SK-N-SH treated with all-trans-retinoic acid at 6 μM for 48 hours (cell line): ENCODE results near the gene SERPINA3.

Source experiments
- ATAC-seq: fragments of 200-7000 bp; cut with Tn5 transposase; 3 replicates; pipeline ENCODE4 v1.9.1; 2020; ENCODE audit warnings: mild to moderate bottlenecking, moderate library complexity
- ARNTL ChIP-seq: fragments of 450-650 bp; formaldehyde crosslinking; IDR thresholded peaks from 2 replicates; pipeline ENCODE4 v1.5.0; 2020; ENCODE audit warnings: low read depth, mild to moderate bottlenecking, moderate library complexity, borderline replicate concordance
- BACH2 ChIP-seq: fragments of 250-450 bp; sonication (Bioruptor Pico); IDR thresholded peaks from 2 replicates; pipeline ENCODE4 v1.9.0; 2021; ENCODE audit warnings: mild to moderate bottlenecking, borderline replicate concordance
- CSDC2 ChIP-seq: fragments of 250-450 bp; sonication (Bioruptor Pico); IDR thresholded peaks from 2 replicates; pipeline ENCODE4 v1.5.0; 2020; ENCODE audit warnings: mild to moderate bottlenecking, moderate library complexity
- ESRRG ChIP-seq: fragments of 250-450 bp; sonication (Bioruptor Pico); IDR thresholded peaks from 2 replicates; pipeline ENCODE4 v1.6.1; 2021; ENCODE audit warnings: mild to moderate bottlenecking
- GLIS3 ChIP-seq: fragments of 250-450 bp; sonication (Bioruptor Pico); IDR thresholded peaks from 2 replicates; pipeline ENCODE4 v1.5.0; 2020; ENCODE audit warnings: mild to moderate bottlenecking, moderate library complexity
- ISL1 ChIP-seq: fragments of 250-450 bp; sonication (Bioruptor Pico); IDR thresholded peaks from 2 replicates; pipeline ENCODE4 v2.1.2; 2022; ENCODE audit warnings: mild to moderate bottlenecking, moderate library complexity
- OSR1 ChIP-seq: fragments of 250-450 bp; sonication (Bioruptor Pico); IDR thresholded peaks from 2 replicates; pipeline ENCODE4 v1.8.0; 2022; ENCODE audit warnings: moderate library complexity, mild to moderate bottlenecking, inconsistent platforms
- PPARA ChIP-seq: fragments of 250-450 bp; sonication (Bioruptor Pico); IDR thresholded peaks from 2 replicates; pipeline ENCODE4 v1.5.0; 2020; ENCODE audit warnings: mild to moderate bottlenecking, borderline replicate concordance
- RARB ChIP-seq: fragments of 250-450 bp; sonication (Bioruptor Pico); IDR thresholded peaks from 2 replicates; pipeline ENCODE4 v1.8.0; 2021; ENCODE audit warnings: mild to moderate bottlenecking, moderate library complexity
- SNAI2 ChIP-seq: fragments of 250-450 bp; sonication (Bioruptor Pico); IDR thresholded peaks from 2 replicates; pipeline ENCODE4 v1.5.0; 2020; ENCODE audit warnings: mild to moderate bottlenecking, moderate library complexity
- TCF4 ChIP-seq: fragments of 250-450 bp; sonication (Bioruptor Pico); IDR thresholded peaks from 2 replicates; pipeline ENCODE4 v1.8.0; 2021; ENCODE audit warnings: mild to moderate bottlenecking, moderate library complexity, borderline replicate concordance
- TOX ChIP-seq: fragments of 250-450 bp; sonication (Bioruptor Pico); IDR thresholded peaks from 2 replicates; pipeline ENCODE4 v1.8.0; 2021; ENCODE audit warnings: mild to moderate bottlenecking, moderate library complexity, borderline replicate concordance
- ZC3H10 ChIP-seq: fragments of 250-450 bp; sonication (Bioruptor Pico); IDR thresholded peaks from 2 replicates; pipeline ENCODE4 v1.5.1; 2021; ENCODE audit warnings: mild to moderate bottlenecking, moderate library complexity
- ZFP30 ChIP-seq: fragments of 450-650 bp; formaldehyde crosslinking; IDR thresholded peaks from 2 replicates; pipeline ENCODE4 v1.5.0; 2022; ENCODE audit warnings: mild to moderate bottlenecking, moderate library complexity
- ZNF565 ChIP-seq: fragments of 450-650 bp; formaldehyde crosslinking; conservative IDR thresholded peaks from 2 replicates; pipeline ENCODE4 v1.5.0; 2020; ENCODE audit warnings: low read depth, mild to moderate bottlenecking, moderate library complexity
- ZNF70 ChIP-seq: fragments of 450-650 bp; formaldehyde crosslinking; IDR thresholded peaks from 2 replicates; pipeline ENCODE4 v1.5.0; 2020; ENCODE audit warnings: mild to moderate bottlenecking, moderate library complexity
- TF ChIP-seq, protein P1 (sequence below): fragments of 250-450 bp; sonication (Bioruptor Pico); IDR thresholded peaks from 2 replicates; pipeline ENCODE4 v1.8.0; 2021; ENCODE audit warnings: low read depth, mild to moderate bottlenecking, moderate library complexity, borderline replicate concordance
- TF ChIP-seq, protein P2 (sequence below): fragments of 250-450 bp; sonication (Bioruptor Pico); IDR thresholded peaks from 2 replicates; pipeline ENCODE4 v1.5.0; 2020; ENCODE audit warnings: mild to moderate bottlenecking, moderate library complexity
- TF ChIP-seq, protein P3 (sequence below): fragments of 250-450 bp; sonication (Bioruptor Pico); IDR thresholded peaks from 2 replicates; pipeline ENCODE4 v1.5.1; 2020; ENCODE audit warnings: low read depth, mild to moderate bottlenecking, moderate library complexity
- TF ChIP-seq, protein P4 (sequence below): fragments of 250-450 bp; sonication (Bioruptor Pico); IDR thresholded peaks from 2 replicates; pipeline ENCODE4 v1.8.0; 2020; ENCODE audit warnings: mild to moderate bottlenecking, moderate library complexity, borderline replicate concordance
- TF ChIP-seq, protein P5 (sequence below): fragments of 250-450 bp; sonication (Bioruptor Pico); IDR thresholded peaks from 2 replicates; pipeline ENCODE4 v1.5.1; 2021; ENCODE audit warnings: mild to moderate bottlenecking, moderate library complexity

Gene SERPINA3

DNA sequence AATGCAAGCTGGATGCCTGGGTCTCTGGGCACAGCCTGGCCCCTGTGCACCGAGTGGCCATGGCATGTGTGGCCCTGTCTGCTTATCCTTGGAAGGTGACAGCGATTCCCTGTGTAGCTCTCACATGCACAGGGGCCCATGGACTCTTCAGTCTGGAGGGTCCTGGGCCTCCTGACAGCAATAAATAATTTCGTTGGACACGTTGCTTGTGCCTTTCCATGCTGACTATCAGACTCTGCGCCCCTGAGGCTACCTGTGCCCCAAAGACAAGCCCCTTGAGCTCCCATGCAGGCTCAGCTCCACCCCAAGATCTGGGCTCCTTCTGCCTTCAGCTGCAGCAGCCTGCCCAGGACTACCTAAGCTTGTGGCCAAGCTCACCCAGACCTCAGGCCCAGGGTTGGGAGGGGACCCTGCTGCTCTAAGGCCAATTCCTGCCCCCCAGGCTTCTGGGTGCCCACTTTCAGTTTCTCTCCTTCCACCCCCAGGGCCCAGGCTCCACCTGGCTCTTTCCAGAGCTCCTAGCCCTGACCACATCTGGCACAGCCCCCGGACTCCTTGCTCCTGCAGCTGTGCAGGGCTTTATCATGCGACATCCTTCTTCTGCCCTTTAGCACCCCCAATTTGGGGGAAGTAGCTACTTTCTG, 11.8 kb downstream of the SERPINA3 start:
- TF ChIP-seq ARNTL = no peak
- no peak for TF ChIP-seq OSR1
- no peak for ATAC-seq

DNA sequence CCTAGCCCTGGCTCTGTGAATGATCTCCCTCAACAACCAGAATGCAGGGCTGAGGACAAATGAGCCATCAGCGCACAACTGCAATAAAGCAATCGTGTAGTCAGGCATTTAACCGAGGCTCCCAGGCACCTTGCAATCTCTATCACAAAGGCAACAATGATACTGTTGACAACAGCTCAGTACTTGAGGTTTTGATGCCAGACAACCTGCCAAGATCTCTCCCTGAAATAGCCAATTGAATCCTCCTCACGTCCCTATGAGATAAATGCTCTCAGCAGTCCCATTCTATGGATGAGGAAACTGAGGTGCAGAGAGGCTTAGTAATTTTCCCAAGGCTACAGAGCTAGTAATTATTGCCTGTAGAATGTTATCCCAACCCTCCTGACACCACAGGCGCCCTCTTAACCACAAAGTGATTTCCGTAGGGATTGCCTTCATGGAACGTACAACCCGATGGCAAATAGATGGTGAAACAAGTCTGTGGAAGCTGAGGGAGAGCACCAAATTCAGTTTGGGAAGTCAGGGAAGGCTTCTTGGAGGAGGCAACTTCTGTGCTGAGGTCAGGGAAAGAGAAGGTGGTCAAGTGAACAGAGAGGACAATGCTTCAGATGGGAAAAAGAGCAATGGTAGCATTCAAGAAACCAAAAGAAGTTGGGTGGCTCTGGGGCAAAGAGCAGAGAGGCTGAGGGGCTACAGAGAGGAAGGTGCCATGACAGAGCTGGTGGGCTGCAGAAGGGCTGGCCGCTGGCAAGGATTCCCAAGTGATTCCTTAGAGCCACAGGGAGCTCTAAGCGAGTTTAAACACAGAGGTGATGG, 12.6 kb downstream of the SERPINA3 start:
- TF ChIP-seq SNAI2 (CRISPR knock-in tag) (no peak), BACH2 (CRISPR knock-in tag) (no peak), ZNF70 (CRISPR knock-in tag) (no peak), TCF4 (no peak), ZFP30 (CRISPR knock-in tag) (no peak), ISL1 (no peak), ESRRG (CRISPR knock-in tag) (no peak), ARNTL (no peak), ZC3H10 (CRISPR knock-in tag) (no peak), RARB (CRISPR knock-in tag) (no peak), CSDC2 (CRISPR knock-in tag) (no peak), GLIS3 (CRISPR knock-in tag) (no peak), OSR1 (no peak), PPARA (CRISPR knock-in tag) (no peak)
- TF ChIP-seq, protein P1, sequence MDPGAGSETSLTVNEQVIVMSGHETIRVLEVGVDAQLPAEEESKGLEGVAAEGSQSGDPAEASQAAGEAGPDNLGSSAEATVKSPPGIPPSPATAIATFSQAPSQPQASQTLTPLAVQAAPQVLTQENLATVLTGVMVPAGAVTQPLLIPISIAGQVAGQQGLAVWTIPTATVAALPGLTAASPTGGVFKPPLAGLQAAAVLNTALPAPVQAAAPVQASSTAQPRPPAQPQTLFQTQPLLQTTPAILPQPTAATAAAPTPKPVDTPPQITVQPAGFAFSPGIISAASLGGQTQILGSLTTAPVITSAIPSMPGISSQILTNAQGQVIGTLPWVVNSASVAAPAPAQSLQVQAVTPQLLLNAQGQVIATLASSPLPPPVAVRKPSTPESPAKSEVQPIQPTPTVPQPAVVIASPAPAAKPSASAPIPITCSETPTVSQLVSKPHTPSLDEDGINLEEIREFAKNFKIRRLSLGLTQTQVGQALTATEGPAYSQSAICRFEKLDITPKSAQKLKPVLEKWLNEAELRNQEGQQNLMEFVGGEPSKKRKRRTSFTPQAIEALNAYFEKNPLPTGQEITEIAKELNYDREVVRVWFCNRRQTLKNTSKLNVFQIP (CRISPR knock-in tag) = no peak
- TF ChIP-seq, protein P2, sequence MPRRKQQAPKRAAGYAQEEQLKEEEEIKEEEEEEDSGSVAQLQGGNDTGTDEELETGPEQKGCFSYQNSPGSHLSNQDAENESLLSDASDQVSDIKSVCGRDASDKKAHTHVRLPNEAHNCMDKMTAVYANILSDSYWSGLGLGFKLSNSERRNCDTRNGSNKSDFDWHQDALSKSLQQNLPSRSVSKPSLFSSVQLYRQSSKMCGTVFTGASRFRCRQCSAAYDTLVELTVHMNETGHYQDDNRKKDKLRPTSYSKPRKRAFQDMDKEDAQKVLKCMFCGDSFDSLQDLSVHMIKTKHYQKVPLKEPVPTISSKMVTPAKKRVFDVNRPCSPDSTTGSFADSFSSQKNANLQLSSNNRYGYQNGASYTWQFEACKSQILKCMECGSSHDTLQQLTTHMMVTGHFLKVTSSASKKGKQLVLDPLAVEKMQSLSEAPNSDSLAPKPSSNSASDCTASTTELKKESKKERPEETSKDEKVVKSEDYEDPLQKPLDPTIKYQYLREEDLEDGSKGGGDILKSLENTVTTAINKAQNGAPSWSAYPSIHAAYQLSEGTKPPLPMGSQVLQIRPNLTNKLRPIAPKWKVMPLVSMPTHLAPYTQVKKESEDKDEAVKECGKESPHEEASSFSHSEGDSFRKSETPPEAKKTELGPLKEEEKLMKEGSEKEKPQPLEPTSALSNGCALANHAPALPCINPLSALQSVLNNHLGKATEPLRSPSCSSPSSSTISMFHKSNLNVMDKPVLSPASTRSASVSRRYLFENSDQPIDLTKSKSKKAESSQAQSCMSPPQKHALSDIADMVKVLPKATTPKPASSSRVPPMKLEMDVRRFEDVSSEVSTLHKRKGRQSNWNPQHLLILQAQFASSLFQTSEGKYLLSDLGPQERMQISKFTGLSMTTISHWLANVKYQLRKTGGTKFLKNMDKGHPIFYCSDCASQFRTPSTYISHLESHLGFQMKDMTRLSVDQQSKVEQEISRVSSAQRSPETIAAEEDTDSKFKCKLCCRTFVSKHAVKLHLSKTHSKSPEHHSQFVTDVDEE (CRISPR knock-in tag) = no peak
- TF ChIP-seq, protein P3, sequence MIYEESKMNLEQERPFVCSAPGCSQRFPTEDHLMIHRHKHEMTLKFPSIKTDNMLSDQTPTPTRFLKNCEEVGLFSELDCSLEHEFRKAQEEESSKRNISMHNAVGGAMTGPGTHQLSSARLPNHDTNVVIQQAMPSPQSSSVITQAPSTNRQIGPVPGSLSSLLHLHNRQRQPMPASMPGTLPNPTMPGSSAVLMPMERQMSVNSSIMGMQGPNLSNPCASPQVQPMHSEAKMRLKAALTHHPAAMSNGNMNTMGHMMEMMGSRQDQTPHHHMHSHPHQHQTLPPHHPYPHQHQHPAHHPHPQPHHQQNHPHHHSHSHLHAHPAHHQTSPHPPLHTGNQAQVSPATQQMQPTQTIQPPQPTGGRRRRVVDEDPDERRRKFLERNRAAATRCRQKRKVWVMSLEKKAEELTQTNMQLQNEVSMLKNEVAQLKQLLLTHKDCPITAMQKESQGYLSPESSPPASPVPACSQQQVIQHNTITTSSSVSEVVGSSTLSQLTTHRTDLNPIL (CRISPR knock-in tag) = no peak
- TF ChIP-seq, protein P4, sequence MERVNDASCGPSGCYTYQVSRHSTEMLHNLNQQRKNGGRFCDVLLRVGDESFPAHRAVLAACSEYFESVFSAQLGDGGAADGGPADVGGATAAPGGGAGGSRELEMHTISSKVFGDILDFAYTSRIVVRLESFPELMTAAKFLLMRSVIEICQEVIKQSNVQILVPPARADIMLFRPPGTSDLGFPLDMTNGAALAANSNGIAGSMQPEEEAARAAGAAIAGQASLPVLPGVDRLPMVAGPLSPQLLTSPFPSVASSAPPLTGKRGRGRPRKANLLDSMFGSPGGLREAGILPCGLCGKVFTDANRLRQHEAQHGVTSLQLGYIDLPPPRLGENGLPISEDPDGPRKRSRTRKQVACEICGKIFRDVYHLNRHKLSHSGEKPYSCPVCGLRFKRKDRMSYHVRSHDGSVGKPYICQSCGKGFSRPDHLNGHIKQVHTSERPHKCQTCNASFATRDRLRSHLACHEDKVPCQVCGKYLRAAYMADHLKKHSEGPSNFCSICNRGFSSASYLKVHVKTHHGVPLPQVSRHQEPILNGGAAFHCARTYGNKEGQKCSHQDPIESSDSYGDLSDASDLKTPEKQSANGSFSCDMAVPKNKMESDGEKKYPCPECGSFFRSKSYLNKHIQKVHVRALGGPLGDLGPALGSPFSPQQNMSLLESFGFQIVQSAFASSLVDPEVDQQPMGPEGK (CRISPR knock-in tag) = no peak
- TF ChIP-seq, protein P5, sequence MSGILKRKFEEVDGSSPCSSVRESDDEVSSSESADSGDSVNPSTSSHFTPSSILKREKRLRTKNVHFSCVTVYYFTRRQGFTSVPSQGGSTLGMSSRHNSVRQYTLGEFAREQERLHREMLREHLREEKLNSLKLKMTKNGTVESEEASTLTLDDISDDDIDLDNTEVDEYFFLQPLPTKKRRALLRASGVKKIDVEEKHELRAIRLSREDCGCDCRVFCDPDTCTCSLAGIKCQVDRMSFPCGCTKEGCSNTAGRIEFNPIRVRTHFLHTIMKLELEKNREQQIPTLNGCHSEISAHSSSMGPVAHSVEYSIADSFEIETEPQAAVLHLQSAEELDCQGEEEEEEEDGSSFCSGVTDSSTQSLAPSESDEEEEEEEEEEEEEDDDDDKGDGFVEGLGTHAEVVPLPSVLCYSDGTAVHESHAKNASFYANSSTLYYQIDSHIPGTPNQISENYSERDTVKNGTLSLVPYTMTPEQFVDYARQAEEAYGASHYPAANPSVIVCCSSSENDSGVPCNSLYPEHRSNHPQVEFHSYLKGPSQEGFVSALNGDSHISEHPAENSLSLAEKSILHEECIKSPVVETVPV (CRISPR knock-in tag) = no peak
- no peak for ATAC-seq

DNA sequence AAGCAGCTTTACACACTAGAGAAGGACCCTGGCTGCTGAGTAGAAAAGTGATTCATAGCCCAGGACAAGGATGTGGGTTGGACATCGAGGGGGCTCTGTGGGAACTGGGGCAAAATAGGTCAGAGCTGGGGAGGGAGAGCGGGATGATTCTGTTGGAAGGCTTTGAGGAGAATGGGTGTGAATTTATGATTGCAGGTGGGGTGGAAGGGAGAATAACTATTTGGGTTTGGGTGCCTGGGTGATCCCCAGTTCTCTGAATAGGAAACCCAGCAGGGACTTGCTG, 13.1 kb downstream of the SERPINA3 start:
- ATAC-seq = no peak
- TF ChIP-seq TOX (no peak), RARB (CRISPR knock-in tag) (no peak), ZNF70 (CRISPR knock-in tag) (no peak), ZNF565 (CRISPR knock-in tag) (no peak), ESRRG (CRISPR knock-in tag) (no peak), ZC3H10 (CRISPR knock-in tag) (no peak)
- TF ChIP-seq, protein P2 (CRISPR knock-in tag) = no peak
